Karpas-422 (cell line): ENCODE results near the gene HSPG2. TPM values are rescaled to one million over a fixed set of nuclear protein-coding genes. Genes with fewer than 3 reads are reported as not detected.

Experiments
- DNase-seq: peaks from one replicate; pipeline ENCODE4 v3.0.0-alpha.2; 2015
- H2AFZ ChIP-seq: fragments of 200-600 bp; sonication (generic); 2 replicates; pipeline ENCODE4 v1.6.1; 2014; ENCODE audit warnings: antibody characterized with exemption, low read length, mixed read lengths
- H3K27ac ChIP-seq: fragments of 200-600 bp; sonication (generic); 2 replicates; pipeline ENCODE4 v1.5.1; 2014; ENCODE audit warnings: mild to moderate bottlenecking, low read length, moderate library complexity
- H3K27me3 ChIP-seq: fragments of 200-600 bp; sonication (generic); 2 replicates; pipeline ENCODE4 v1.6.1; 2014; ENCODE audit warnings: low read length, mixed read lengths
- H3K36me3 ChIP-seq: fragments of 200-600 bp; sonication (generic); 2 replicates; pipeline ENCODE4 v1.6.1; 2014; ENCODE audit warnings: low read length, mixed read lengths; ENCODE audit not compliant: insufficient read depth
- H3K4me1 ChIP-seq: fragments of 200-600 bp; sonication (generic); 2 replicates; pipeline ENCODE4 v1.6.1; 2014; ENCODE audit warnings: mild to moderate bottlenecking, low read length, mixed read lengths
- H3K4me2 ChIP-seq: fragments of 200-600 bp; sonication (generic); 2 replicates; pipeline ENCODE4 v1.6.1; 2014; ENCODE audit warnings: low read length, low read depth, mild to moderate bottlenecking; ENCODE audit not compliant: poor library complexity, severe bottlenecking
- H3K4me3 ChIP-seq: fragments of 200-600 bp; sonication (generic); 2 replicates; pipeline ENCODE4 v1.5.1; 2014; ENCODE audit warnings: mild to moderate bottlenecking, antibody characterized with exemption, low read length, mixed read lengths
- H3K79me2 ChIP-seq: fragments of 200-600 bp; sonication (generic); 2 replicates; pipeline ENCODE4 v1.6.1; 2014; ENCODE audit warnings: mild to moderate bottlenecking, low read length, mixed read lengths
- H3K9ac ChIP-seq: fragments of 200-600 bp; sonication (generic); 2 replicates; pipeline ENCODE4 v1.6.0; 2014; ENCODE audit warnings: low read length
- H3K9me2 ChIP-seq: fragments of 200-600 bp; sonication (generic), shearing (Covaris generic); replicated peaks from 2 replicates; pipeline ENCODE4 v1.6.0; 2014; ENCODE audit warnings: mild to moderate bottlenecking, low read length, moderate library complexity; ENCODE audit not compliant: insufficient read depth
- H3K9me3 ChIP-seq: fragments of 300-700, 200-600 bp; sonication (generic); 2 replicates; pipeline ENCODE4 v1.6.1; 2014; ENCODE audit warnings: low read length, mixed read lengths
- H4K20me1 ChIP-seq: fragments of 200-600 bp; sonication (generic); 2 replicates; pipeline ENCODE4 v1.6.1; 2014; ENCODE audit warnings: mild to moderate bottlenecking, antibody characterized with exemption, low read length, low read depth; ENCODE audit not compliant: insufficient read depth
- total RNA-seq: library from RNA; depleted of rRNA; stranded (reverse); fragments of >200 nt; shearing (Covaris generic); gene quantifications from 2 replicates; pipeline ENCODE4 v1.2.3, GENCODE V29; 2014; ENCODE audit warnings: low replicate concordance

The HSPG2 gene
- total RNA-seq, 1 experiment from 2014 or later, result not detected

- Histone ChIP-seq H3K27ac (no peak overlapping the region), H3K9ac (no peak overlapping the region), H3K9me2 (no peaks in the 10 kb centered on the region), H3K36me3 (no peaks in the 10 kb centered on the region), H3K27me3 (no peaks in the 10 kb centered on the region), H3K79me2 (no peaks in the 10 kb centered on the region), H3K4me1 (peaks cover 3% of the 10 kb centered on the region), H2AFZ (no peak overlapping the region), H3K9me3 (no peaks in the 10 kb centered on the region), H4K20me1 (no peaks in the 10 kb centered on the region), H3K4me2 (no peak overlapping the region), H3K4me3 (no peak overlapping the region)
- DNase-seq, result no peak
These were observed 3.4 kb upstream of the HSPG2 start for GRCh38 chr1:21940492-21940891.

GRCh38 chr1:21939650-21940374, 2.7 kb upstream of the HSPG2 start:
- no peaks in the 10 kb centered on the region for H4K20me1 ChIP-seq
- H3K27ac ChIP-seq, result no peak overlapping the region
- H3K4me3 ChIP-seq, result no peak overlapping the region
- DNase-seq, result no peak
- H2AFZ ChIP-seq, result no peak overlapping the region
- H3K36me3 ChIP-seq, result no peaks in the 10 kb centered on the region
- no peaks in the 10 kb centered on the region for H3K79me2 ChIP-seq
- no peaks in the 10 kb centered on the region for H3K9me2 ChIP-seq
- no peaks in the 10 kb centered on the region for H3K9me3 ChIP-seq
- H3K4me2 ChIP-seq, result no peak overlapping the region
- H3K9ac ChIP-seq, result no peak overlapping the region
- peaks cover 3% of the 10 kb centered on the region for H3K4me1 ChIP-seq
- H3K27me3 ChIP-seq, result no peaks in the 10 kb centered on the region

GRCh38 chr1:21938732-21939538, 1.8 kb upstream of the HSPG2 start:
- no peak overlapping the region for H3K9ac ChIP-seq
- H3K4me1 ChIP-seq, result peaks cover 3% of the 10 kb centered on the region
- DNase-seq, result no peak
- no peaks in the 10 kb centered on the region for H4K20me1 ChIP-seq
- H3K4me2 ChIP-seq, result no peak overlapping the region
- no peaks in the 10 kb centered on the region for H3K36me3 ChIP-seq
- no peaks in the 10 kb centered on the region for H3K9me3 ChIP-seq
- H3K9me2 ChIP-seq, result no peaks in the 10 kb centered on the region
- no peak overlapping the region for H2AFZ ChIP-seq
- H3K27me3 ChIP-seq, result no peaks in the 10 kb centered on the region
- no peak overlapping the region for H3K27ac ChIP-seq
- no peak overlapping the region for H3K4me3 ChIP-seq
- no peaks in the 10 kb centered on the region for H3K79me2 ChIP-seq

GRCh38 chr1:21937372-21938121, 437 bp upstream of the HSPG2 start:
- Histone ChIP-seq H3K27ac (no peak overlapping the region), H2AFZ (no peak overlapping the region; the same call in 1 of the 2 replicates), H3K36me3 (no peaks in the 10 kb centered on the region), H3K9me2 (no peaks in the 10 kb centered on the region), H3K4me1 (peaks cover 3% of the 10 kb centered on the region), H3K79me2 (no peaks in the 10 kb centered on the region), H4K20me1 (no peaks in the 10 kb centered on the region), H3K4me3 (no peak overlapping the region), H3K9me3 (no peaks in the 10 kb centered on the region), H3K4me2 (peak overlapping the region; percentile 32), H3K9ac (peak overlapping the region; percentile 38), H3K27me3 (no peaks in the 10 kb centered on the region)
- peak; percentile 68 for DNase-seq

GRCh38 chr1:21936366-21937031, 611 bp downstream of the HSPG2 start:
- H3K4me3 ChIP-seq, result no peak overlapping the region
- H2AFZ ChIP-seq, result no peak overlapping the region
- no peaks in the 10 kb centered on the region for H4K20me1 ChIP-seq
- H3K27ac ChIP-seq, result no peak overlapping the region
- H3K4me1 ChIP-seq, result peaks cover 3% of the 10 kb centered on the region
- no peak overlapping the region for H3K9ac ChIP-seq
- H3K9me3 ChIP-seq, result no peaks in the 10 kb centered on the region
- H3K9me2 ChIP-seq, result no peaks in the 10 kb centered on the region
- H3K79me2 ChIP-seq, result no peaks in the 10 kb centered on the region
- H3K4me2 ChIP-seq, result no peak overlapping the region
- H3K36me3 ChIP-seq, result no peaks in the 10 kb centered on the region
- no peak for DNase-seq
- H3K27me3 ChIP-seq, result no peaks in the 10 kb centered on the region

- no peaks in the 10 kb centered on the region for H3K9me2 ChIP-seq
- H3K9ac ChIP-seq, result no peak overlapping the region
- H3K27ac ChIP-seq, result no peak overlapping the region
- no peak overlapping the region for H2AFZ ChIP-seq
- no peaks in the 10 kb centered on the region for H3K27me3 ChIP-seq
- no peaks in the 10 kb centered on the region for H4K20me1 ChIP-seq
- no peaks in the 10 kb centered on the region for H3K36me3 ChIP-seq
- no peak for DNase-seq
- no peak overlapping the region for H3K4me2 ChIP-seq
- no peak overlapping the region for H3K4me3 ChIP-seq
- no peaks in the 10 kb centered on the region for H3K79me2 ChIP-seq
- H3K4me1 ChIP-seq, result peaks cover 3% of the 10 kb centered on the region
- H3K9me3 ChIP-seq, result no peaks in the 10 kb centered on the region
These were observed 1.2 kb downstream of the HSPG2 start for GRCh38 chr1:21935891-21936365.

- peaks cover 3% of the 10 kb centered on the region for H3K4me1 ChIP-seq
- H2AFZ ChIP-seq, result no peak overlapping the region
These were observed 1.7 kb downstream of the HSPG2 start for GRCh38 chr1:21935393-21935804.

More at GRCh38 chr1:21935393-21935804, 1.7 kb downstream of the HSPG2 start:
- Histone ChIP-seq H4K20me1 (no peaks in the 10 kb centered on the region), H3K4me2 (no peak overlapping the region), H3K27me3 (no peaks in the 10 kb centered on the region), H3K9me3 (no peaks in the 10 kb centered on the region), H3K9ac (no peak overlapping the region), H3K79me2 (no peaks in the 10 kb centered on the region), H3K36me3 (no peaks in the 10 kb centered on the region), H3K27ac (no peak overlapping the region), H3K4me3 (no peak overlapping the region), H3K9me2 (no peaks in the 10 kb centered on the region)
- DNase-seq, result no peak
